GM12891 (cell line): ENCODE results near the gene NFIX.

Experiments
- PAX5 ChIP-seq: IDR thresholded peaks from 2 replicates; pipeline ENCODE4 v1.6.1; 2011; ENCODE audit warnings: low read length, moderate library complexity, mild to moderate bottlenecking; ENCODE audit not compliant: insufficient read depth, severe bottlenecking
- POLR2A ChIP-seq: IDR thresholded peaks from 2 replicates; pipeline ENCODE4 v1.6.1; 2011; ENCODE audit warnings: low read depth, low read length, control low read depth
- POLR2AphosphoS5 ChIP-seq: IDR thresholded peaks from 2 replicates; pipeline ENCODE4 v1.6.1; 2011; ENCODE audit warnings: low read depth, low read length, control low read depth
- POU2F2 ChIP-seq: IDR thresholded peaks from 2 replicates; pipeline ENCODE4 v1.6.1; 2011; ENCODE audit warnings: low read depth, mild to moderate bottlenecking, control low read depth, low read length, moderate library complexity
- SPI1 ChIP-seq: IDR thresholded peaks from 2 replicates; pipeline ENCODE4 v1.6.1; 2011; ENCODE audit warnings: low read depth, low read length, control low read depth
- TAF1 ChIP-seq: IDR thresholded peaks from 2 replicates; pipeline ENCODE4 v1.6.1; 2011; ENCODE audit warnings: low read depth, low read length, control low read depth

DNA sequence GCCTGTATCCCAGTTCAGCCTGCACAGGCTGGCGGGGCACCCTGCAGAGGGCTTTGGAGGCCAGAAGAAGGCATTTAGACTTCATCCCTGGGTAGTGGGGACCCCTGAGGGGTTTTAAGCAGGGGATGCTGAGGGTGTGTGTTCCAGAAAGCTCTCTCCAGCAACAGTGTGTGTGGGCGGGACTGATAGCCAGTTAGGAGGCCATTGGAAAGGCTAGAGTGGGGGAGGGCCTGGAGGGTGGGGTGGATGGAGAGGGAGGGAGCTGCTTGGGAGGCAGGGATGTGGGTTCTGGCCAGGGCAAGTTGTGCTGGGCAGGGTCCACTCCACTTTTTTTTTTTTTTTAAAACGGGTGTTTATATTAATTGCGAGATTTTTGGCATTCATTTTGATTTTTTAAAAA, 79.1 kb downstream of the NFIX start:
- TF ChIP-seq POLR2A (no peak), TAF1 (no peak), POLR2AphosphoS5 (no peak), PAX5 (no peak), SPI1 (no peak), POU2F2 (no peak)
